HepG2 (cell line): ENCODE results near the gene CRISPLD2.

Source experiments
- NFE2L1 ChIP-seq: sonication (generic); formaldehyde crosslinking; IDR thresholded peaks from 2 replicates; pipeline ENCODE4 v1.4.0; 2020; ENCODE audit warnings: missing genetic modification reagents, mild to moderate bottlenecking, borderline replicate concordance
- PAF1 ChIP-seq: IDR thresholded peaks from 2 replicates; pipeline ENCODE4 v1.6.1; 2016; ENCODE audit warnings: missing genetic modification reagents, missing compliant biosample characterization
- ZFP90 ChIP-seq: sonication (generic); formaldehyde crosslinking; IDR thresholded peaks from 2 replicates; pipeline ENCODE4 v1.8.0; 2022; ENCODE audit warnings: missing genetic modification reagents, mild to moderate bottlenecking, inconsistent platforms, borderline replicate concordance
- ZKSCAN8 ChIP-seq: IDR thresholded peaks from 2 replicates; pipeline ENCODE4 v1.6.1; 2016; ENCODE audit warnings: borderline replicate concordance, missing genetic modification reagents, missing compliant biosample characterization
- TF ChIP-seq, protein P1 (sequence below): conservative IDR thresholded peaks from 2 replicates; pipeline ENCODE4 v1.6.1; 2018; ENCODE audit warnings: missing genetic modification reagents
- TF ChIP-seq, protein P2 (sequence below): sonication (generic); formaldehyde crosslinking; IDR thresholded peaks from 2 replicates; pipeline ENCODE4 v1.4.0; 2020; ENCODE audit warnings: missing genetic modification reagents

GRCh38 chr16:84829168-84829965 lies 9.6 kb downstream of the CRISPLD2 start:
- TF ChIP-seq, protein P1, sequence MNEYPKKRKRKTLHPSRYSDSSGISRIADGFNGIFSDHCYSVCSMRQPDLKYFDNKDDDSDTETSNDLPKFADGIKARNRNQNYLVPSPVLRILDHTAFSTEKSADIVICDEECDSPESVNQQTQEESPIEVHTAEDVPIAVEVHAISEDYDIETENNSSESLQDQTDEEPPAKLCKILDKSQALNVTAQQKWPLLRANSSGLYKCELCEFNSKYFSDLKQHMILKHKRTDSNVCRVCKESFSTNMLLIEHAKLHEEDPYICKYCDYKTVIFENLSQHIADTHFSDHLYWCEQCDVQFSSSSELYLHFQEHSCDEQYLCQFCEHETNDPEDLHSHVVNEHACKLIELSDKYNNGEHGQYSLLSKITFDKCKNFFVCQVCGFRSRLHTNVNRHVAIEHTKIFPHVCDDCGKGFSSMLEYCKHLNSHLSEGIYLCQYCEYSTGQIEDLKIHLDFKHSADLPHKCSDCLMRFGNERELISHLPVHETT: no peak
- TF ChIP-seq ZKSCAN8 (CRISPR knock-in tag) (no peak), PAF1 (CRISPR knock-in tag) (no peak), NFE2L1 (CRISPR knock-in tag) (no peak), ZFP90 (CRISPR knock-in tag) (no peak)
- TF ChIP-seq, protein P2, sequence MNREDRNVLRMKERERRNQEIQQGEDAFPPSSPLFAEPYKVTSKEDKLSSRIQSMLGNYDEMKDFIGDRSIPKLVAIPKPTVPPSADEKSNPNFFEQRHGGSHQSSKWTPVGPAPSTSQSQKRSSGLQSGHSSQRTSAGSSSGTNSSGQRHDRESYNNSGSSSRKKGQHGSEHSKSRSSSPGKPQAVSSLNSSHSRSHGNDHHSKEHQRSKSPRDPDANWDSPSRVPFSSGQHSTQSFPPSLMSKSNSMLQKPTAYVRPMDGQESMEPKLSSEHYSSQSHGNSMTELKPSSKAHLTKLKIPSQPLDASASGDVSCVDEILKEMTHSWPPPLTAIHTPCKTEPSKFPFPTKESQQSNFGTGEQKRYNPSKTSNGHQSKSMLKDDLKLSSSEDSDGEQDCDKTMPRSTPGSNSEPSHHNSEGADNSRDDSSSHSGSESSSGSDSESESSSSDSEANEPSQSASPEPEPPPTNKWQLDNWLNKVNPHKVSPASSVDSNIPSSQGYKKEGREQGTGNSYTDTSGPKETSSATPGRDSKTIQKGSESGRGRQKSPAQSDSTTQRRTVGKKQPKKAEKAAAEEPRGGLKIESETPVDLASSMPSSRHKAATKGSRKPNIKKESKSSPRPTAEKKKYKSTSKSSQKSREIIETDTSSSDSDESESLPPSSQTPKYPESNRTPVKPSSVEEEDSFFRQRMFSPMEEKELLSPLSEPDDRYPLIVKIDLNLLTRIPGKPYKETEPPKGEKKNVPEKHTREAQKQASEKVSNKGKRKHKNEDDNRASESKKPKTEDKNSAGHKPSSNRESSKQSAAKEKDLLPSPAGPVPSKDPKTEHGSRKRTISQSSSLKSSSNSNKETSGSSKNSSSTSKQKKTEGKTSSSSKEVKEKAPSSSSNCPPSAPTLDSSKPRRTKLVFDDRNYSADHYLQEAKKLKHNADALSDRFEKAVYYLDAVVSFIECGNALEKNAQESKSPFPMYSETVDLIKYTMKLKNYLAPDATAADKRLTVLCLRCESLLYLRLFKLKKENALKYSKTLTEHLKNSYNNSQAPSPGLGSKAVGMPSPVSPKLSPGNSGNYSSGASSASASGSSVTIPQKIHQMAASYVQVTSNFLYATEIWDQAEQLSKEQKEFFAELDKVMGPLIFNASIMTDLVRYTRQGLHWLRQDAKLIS (CRISPR knock-in tag): no peak
